H1 (cell line): Measurements from ENCODE around the gene YAF2. TPM values are rescaled to one million over a fixed set of nuclear protein-coding genes. Genes with fewer than 3 reads are reported as not detected.

Experiments used
- CTCF ChIA-PET: fragments of 300-600 bp; sonication (Branson Sonifier 250); formaldehyde crosslinking; loops from one replicate; lab custom pipeline; 2021; ENCODE audit not compliant: partially characterized antibody; lab: Charles Lee
- POLR2A ChIA-PET: fragments of 300-600 bp; sonication (Branson Sonifier 250); formaldehyde crosslinking; loops from one replicate; lab custom pipeline; 2021; ENCODE audit warnings: inconsistent platforms; ENCODE audit not compliant: partially characterized antibody; lab: Charles Lee
- DNase-seq, 2 experiments: peaks; one replicate each; pipeline versions ENCODE4 v3.0.0 to v3.0.0-alpha.2; 2010 to 2022; ENCODE audit warnings: low spot score in 2 of 2, low read depth in 1 of 2, mixed read lengths in 1 of 2
- FAIRE-seq: peaks from 2 replicates; lab custom pipeline; 2011; peaks lifted over from hg19 to GRCh38; lab: Jason Lieb, UNC
- H2AFZ ChIP-seq: 2 replicates; pipeline ENCODE4 v1.8.1; 2012; ENCODE audit warnings: low read length, inconsistent platforms
- H2AK5ac ChIP-seq: 2 replicates; pipeline ENCODE4 v1.6.1; 2013; ENCODE audit warnings: low read depth, low read length
- H2BK120ac ChIP-seq: replicated peaks from 2 replicates; pipeline ENCODE3; 2013; ENCODE audit warnings: low read depth, low read length, inconsistent platforms
- H2BK12ac ChIP-seq: 2 replicates; pipeline ENCODE4 v1.6.1; 2013; ENCODE audit warnings: low read depth, low read length
- H2BK15ac ChIP-seq: 2 replicates; pipeline ENCODE4 v1.6.1; 2013; ENCODE audit warnings: low read length
- H2BK20ac ChIP-seq: 2 replicates; pipeline ENCODE4 v1.6.1; 2013; ENCODE audit warnings: low read length
- H2BK5ac ChIP-seq: 2 replicates; pipeline ENCODE4 v1.6.1; 2013; ENCODE audit warnings: low read depth, low read length
- H3K14ac ChIP-seq: 2 replicates; pipeline ENCODE4 v1.6.1; 2013; ENCODE audit warnings: inconsistent platforms; ENCODE audit not compliant: insufficient read length
- H3K18ac ChIP-seq: 2 replicates; pipeline ENCODE4 v1.6.1; 2013; ENCODE audit warnings: low read length; ENCODE audit errors: extremely low read depth
- H3K23ac ChIP-seq: 2 replicates; pipeline ENCODE4 v1.6.1; 2013; ENCODE audit warnings: inconsistent platforms; ENCODE audit not compliant: insufficient read length
- H3K23me2 ChIP-seq: 2 replicates; pipeline ENCODE4 v1.6.1; 2013; ENCODE audit warnings: low read depth, low read length
- H3K27ac ChIP-seq: 2 replicates; pipeline ENCODE4 v1.6.1; 2011; ENCODE audit warnings: low read depth, low read length, inconsistent platforms
- H3K27me3 ChIP-seq, 4 experiments: replicated peaks in 1 of 4; 1 replicate in 1 of 4; 2 replicates in 3 of 4; pipeline versions ENCODE4 v1.6.1 to v1.8.1; 2011 to 2013; ENCODE audit warnings: low read length in 3 of 4, mild to moderate bottlenecking in 3 of 4, inconsistent platforms in 2 of 4, mixed read lengths in 2 of 4, moderate library complexity in 1 of 4; ENCODE audit not compliant: control insufficient read depth in 3 of 4, insufficient read depth in 3 of 4; ENCODE audit errors: extremely low read depth in 1 of 4
- H3K36me3 ChIP-seq, 4 experiments: 2 replicates each; pipeline versions ENCODE4 v1.6.1 to v1.8.1; 2011 to 2013; ENCODE audit warnings: mild to moderate bottlenecking in 4 of 4, low read length in 3 of 4, moderate library complexity in 2 of 4, control low read depth in 1 of 4, inconsistent platforms in 1 of 4; ENCODE audit not compliant: insufficient read depth in 4 of 4, control insufficient read depth in 2 of 4
- H3K4ac ChIP-seq: replicated peaks from 2 replicates; pipeline ENCODE3; 2013; ENCODE audit warnings: low read length, low read depth, mixed read lengths, inconsistent platforms; ENCODE audit not compliant: insufficient read length
- H3K4me1 ChIP-seq, 4 experiments: replicated peaks in 1 of 4; 1 replicate in 1 of 4; 2 replicates in 3 of 4; pipeline versions ENCODE4 v1.6.1 to v1.8.1; 2011 to 2013; ENCODE audit warnings: low read length in 3 of 4, inconsistent platforms in 2 of 4, mixed read lengths in 1 of 4; ENCODE audit not compliant: insufficient read depth in 4 of 4, control insufficient read depth in 3 of 4
- H3K4me2 ChIP-seq, 2 experiments: 2 replicates each; pipeline versions ENCODE4 v1.6.1 to v1.8.1; 2011 to 2013; ENCODE audit warnings: low read depth in 2 of 2, low read length in 2 of 2, control low read depth in 1 of 2, inconsistent platforms in 1 of 2, mild to moderate bottlenecking in 1 of 2; ENCODE audit not compliant: insufficient read depth in 1 of 2
- H3K4me3 ChIP-seq, 4 experiments: fragments of 200-600, 300-600 bp in 1 of 4; sonication (generic), shearing (Covaris generic), sonication (Bioruptor Twin) in 1 of 4; 2 replicates each; pipeline versions ENCODE4 v1.5.1 to v1.8.1; 2011 to 2016; ENCODE audit warnings: low read length in 4 of 4, low read depth in 3 of 4, control low read depth in 2 of 4, inconsistent platforms in 2 of 4, mild to moderate bottlenecking in 2 of 4, mixed read lengths in 1 of 4, moderate library complexity in 1 of 4; ENCODE audit not compliant: insufficient read depth in 2 of 4; ENCODE audit errors: extremely low read depth in 1 of 4
- H3K56ac ChIP-seq: replicated peaks from 2 replicates; pipeline ENCODE3; 2013; ENCODE audit warnings: low read depth, mild to moderate bottlenecking, mixed read lengths, low read length, inconsistent platforms; ENCODE audit not compliant: insufficient read length
- H3K79me1 ChIP-seq: 2 replicates; pipeline ENCODE4 v1.6.1; 2013; ENCODE audit warnings: low read depth, low read length, control low read depth
- H3K79me2 ChIP-seq, 2 experiments: 2 replicates each; pipeline versions ENCODE4 v1.6.1 to v1.8.1; 2012 to 2013; ENCODE audit warnings: low read length in 2 of 2, mild to moderate bottlenecking in 2 of 2, inconsistent platforms in 1 of 2; ENCODE audit not compliant: insufficient read depth in 2 of 2, control insufficient read depth in 1 of 2
- H3K9ac ChIP-seq, 4 experiments: replicated peaks in 1 of 4; 1 replicate in 1 of 4; 2 replicates in 3 of 4; pipeline versions ENCODE4 v1.6.1 to v1.8.1; 2011 to 2013; ENCODE audit warnings: low read depth in 3 of 4, low read length in 3 of 4, control low read depth in 2 of 4, mild to moderate bottlenecking in 2 of 4, moderate library complexity in 2 of 4, inconsistent platforms in 1 of 4; ENCODE audit errors: extremely low read depth in 1 of 4
- H3K9me3 ChIP-seq, 2 experiments: 2 replicates each; pipeline versions ENCODE4 v1.6.1 to v1.8.1; 2012 to 2013; ENCODE audit warnings: mild to moderate bottlenecking in 2 of 2, moderate library complexity in 2 of 2, control low read depth in 1 of 2, inconsistent platforms in 1 of 2, low read depth in 1 of 2, low read length in 1 of 2, mixed read lengths in 1 of 2; ENCODE audit not compliant: insufficient read depth in 2 of 2
- H4K20me1 ChIP-seq, 2 experiments: replicated peaks in 1 of 2; 2 replicates each; pipeline versions ENCODE3 to v1.8.1; 2011 to 2013; ENCODE audit warnings: inconsistent platforms in 2 of 2, low read length in 2 of 2, mild to moderate bottlenecking in 1 of 2; ENCODE audit not compliant: insufficient read depth in 2 of 2, control insufficient read depth in 1 of 2
- H4K5ac ChIP-seq: 2 replicates; pipeline ENCODE4 v1.6.1; 2013; ENCODE audit warnings: low read length, low read depth, mixed read lengths, inconsistent platforms; ENCODE audit not compliant: insufficient read length
- H4K8ac ChIP-seq: 2 replicates; pipeline ENCODE4 v1.8.0; 2013; ENCODE audit warnings: mild to moderate bottlenecking, moderate library complexity, low read length, inconsistent platforms; ENCODE audit not compliant: insufficient read depth; ENCODE audit errors: extremely low read depth
- H4K91ac ChIP-seq: replicated peaks from 2 replicates; pipeline ENCODE3; 2013; ENCODE audit warnings: low read length, mixed read lengths, inconsistent platforms; ENCODE audit not compliant: insufficient read length
- BACH1 ChIP-seq: IDR thresholded peaks from 2 replicates; pipeline ENCODE4 v1.6.1; 2012; ENCODE audit warnings: low read length, improper control_type of control experiment
- CBX5 ChIP-seq: fragments of 300-800, 300-1000 bp; sonication (generic); IDR thresholded peaks from 2 replicates; pipeline ENCODE4 v1.7.1; 2016; ENCODE audit warnings: antibody characterized with exemption, low read length, low read depth
- CBX8 ChIP-seq: fragments of 300-800, 300-1000 bp; sonication (generic); IDR thresholded peaks from 2 replicates; pipeline ENCODE4 v1.7.1; 2016; ENCODE audit warnings: low read depth, low read length, borderline replicate concordance
- CREB1 ChIP-seq: IDR thresholded peaks from 2 replicates; pipeline ENCODE4 v1.6.1; 2012; ENCODE audit warnings: inconsistent platforms
- FOSL1 ChIP-seq: IDR thresholded peaks from 2 replicates; pipeline ENCODE4 v1.6.1; 2011; ENCODE audit warnings: mild to moderate bottlenecking, low read depth, low read length, moderate library complexity; ENCODE audit not compliant: insufficient read depth
- POLR2AphosphoS5 ChIP-seq: IDR thresholded peaks from 2 replicates; pipeline ENCODE4 v1.6.1; 2011; ENCODE audit warnings: low read depth, low read length
- POU5F1 ChIP-seq: IDR thresholded peaks from 2 replicates; pipeline ENCODE4 v1.6.1; 2011; ENCODE audit warnings: low read depth, mild to moderate bottlenecking, low read length, moderate library complexity
- SUZ12 ChIP-seq: fragments of 200-600 bp; sonication (generic); IDR thresholded peaks from 2 replicates; pipeline ENCODE4 v1.6.1; 2012; ENCODE audit warnings: mild to moderate bottlenecking, inconsistent platforms, low read length, moderate library complexity, mixed read lengths
- TEAD4 ChIP-seq: IDR thresholded peaks from 2 replicates; pipeline ENCODE4 v1.6.1; 2012; ENCODE audit warnings: low read depth, low read length, inconsistent platforms, mixed read lengths
- WGBS, 2 experiments: shearing (Covaris generic) in 1 of 2; methylation state at CpG; one replicate each; pipeline versions ENCODE4 v1.1.6 to v1.1.7; 2013 to 2015; ENCODE audit warnings: low lambda C conversion rate in 2 of 2, mixed read lengths in 2 of 2, inconsistent platforms in 1 of 2, low coverage in 1 of 2, missing lambda C conversion rate in 1 of 2; ENCODE audit not compliant: insufficient replicate concordance in 2 of 2, insufficient coverage in 1 of 2, insufficient read length in 1 of 2; ENCODE audit errors: extremely low coverage in 1 of 2, missing lambda C conversion rate in 1 of 2; 5-methylcytosine and 5-hydroxymethylcytosine counted together
- polyA plus RNA-seq, 7 experiments: library from polyadenylated mRNA; depleted of rRNA in 3 of 7; stranded (reverse) in 5 of 7; unstranded in 2 of 7; fragments of >200 nt in 5 of 7; fragments of 200-250 nt in 2 of 7; gene quantifications; 1 replicate in 5 of 7; 2 replicates in 1 of 7; 4 replicates in 1 of 7; pipeline versions ENCODE4 v1.2.1 to v1.2.3, GENCODE V29; 2011 to 2013; ENCODE audit warnings: missing spikeins in 2 of 7, mixed read lengths in 2 of 7
- total RNA-seq: library from RNA; stranded (reverse); fragmentation: NEBNext Ultra II Directional; extraction: Animal tissue kit (Norgen Biotek cat#: 25700); gene quantifications from 2 replicates; pipeline ENCODE4 v1.2.1, GENCODE V29; 2021
- TF ChIP-seq, protein P1 (sequence below), 3 experiments: IDR thresholded peaks; 1 replicate in 2 of 3; 2 replicates in 1 of 3; pipeline versions ENCODE4 v1.5.1 to v1.6.1; 2011; ENCODE audit warnings: low read length in 3 of 3, mild to moderate bottlenecking in 3 of 3, inconsistent platforms in 2 of 3, low read depth in 1 of 3, moderate library complexity in 1 of 3; ENCODE audit not compliant: insufficient read depth in 1 of 3; ENCODE audit errors: control extremely low read depth in 1 of 3
- TF ChIP-seq, protein P2 (sequence below): IDR thresholded peaks from 2 replicates; pipeline ENCODE4 v1.6.1; 2012; ENCODE audit warnings: low read length, inconsistent platforms

YAF2 gene
- total and polyA plus RNA-seq, 2 of the 8 experiments (the other 6 are each of a cell fraction or from before 2014, with no cell fraction given), result 0.50 to 2.2 TPM

DNA sequence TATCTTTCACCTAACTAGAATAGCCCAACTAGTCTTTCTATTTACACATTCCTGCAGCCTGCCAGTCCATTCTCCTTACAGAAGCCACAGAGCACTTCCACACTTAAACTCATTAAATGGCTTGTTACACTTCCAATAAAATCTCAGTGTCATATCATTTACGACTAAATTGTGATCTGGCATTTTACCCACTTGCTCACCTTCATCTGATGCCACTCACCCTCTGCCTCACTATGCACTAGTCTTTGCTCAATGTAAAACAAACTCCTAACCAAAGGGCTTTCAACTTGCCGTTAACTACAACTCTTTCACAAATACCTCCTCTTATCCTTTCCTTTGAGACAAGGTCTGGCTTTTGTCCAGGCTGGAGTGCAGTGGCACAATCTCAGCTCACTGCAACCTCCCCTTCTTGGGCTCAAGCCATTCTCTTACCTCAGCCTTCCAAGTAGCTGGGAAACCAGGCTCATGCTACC, 24.1 kb downstream of the YAF2 start:
- POLR2A ChIA-PET, result no interaction called here
- H2BK12ac ChIP-seq, result no peak overlapping the region
- H2BK15ac ChIP-seq, result no peak overlapping the region
- no peaks in the 10 kb centered on the region for H3K4me1 ChIP-seq
- DNase-seq, result no peak
- H3K79me1 ChIP-seq, result no peaks in the 10 kb centered on the region
- H4K5ac ChIP-seq, result no peak overlapping the region
- FAIRE-seq, result no peak
- WGBS, 2 experiments, result 91% methylated on average over 2 of the region's 2 CpGs; no CpG with 5 or more reads in 1 of the 2 experiments
- H4K91ac ChIP-seq, result no peak overlapping the region
- no peak overlapping the region for H3K18ac ChIP-seq
- CTCF ChIA-PET, result no interaction called here
- H2BK120ac ChIP-seq, result no peak overlapping the region
- H2BK5ac ChIP-seq, result no peak overlapping the region
- H3K27ac ChIP-seq, result no peak overlapping the region
- no peak overlapping the region for H3K14ac ChIP-seq
- H4K8ac ChIP-seq, result no peak overlapping the region
- no peak overlapping the region for H2BK20ac ChIP-seq
- no peaks in the 10 kb centered on the region for H3K27me3 ChIP-seq
- no peak overlapping the region for H3K4me3 ChIP-seq
- H3K23me2 ChIP-seq, result no peaks in the 10 kb centered on the region; the same call in 1 of the 2 replicates
- no peaks in the 10 kb centered on the region for H3K79me2 ChIP-seq
- H3K4me2 ChIP-seq, result no peak overlapping the region
- no peak overlapping the region; a peak in 1 of 7 replicates for H3K9ac ChIP-seq
- no peaks in the 10 kb centered on the region for H4K20me1 ChIP-seq
- no peak overlapping the region for H3K4ac ChIP-seq
- H3K56ac ChIP-seq, result no peak overlapping the region
- no peak overlapping the region for H3K23ac ChIP-seq
- H2AFZ ChIP-seq, result no peak overlapping the region
- no peaks in the 10 kb centered on the region for H3K36me3 ChIP-seq
- H3K9me3 ChIP-seq, result no peaks in the 10 kb centered on the region
- no peak overlapping the region for H2AK5ac ChIP-seq
- no peak for TF ChIP-seq CREB1
- no peak for TF ChIP-seq POLR2AphosphoS5
- no peak for TF ChIP-seq BACH1
- no peak for TF ChIP-seq CBX8
- no peak for TF ChIP-seq TEAD4
- TF ChIP-seq SUZ12, result no peak
- no peak for TF ChIP-seq POU5F1
- no peak for TF ChIP-seq CBX5
- TF ChIP-seq, protein P1, sequence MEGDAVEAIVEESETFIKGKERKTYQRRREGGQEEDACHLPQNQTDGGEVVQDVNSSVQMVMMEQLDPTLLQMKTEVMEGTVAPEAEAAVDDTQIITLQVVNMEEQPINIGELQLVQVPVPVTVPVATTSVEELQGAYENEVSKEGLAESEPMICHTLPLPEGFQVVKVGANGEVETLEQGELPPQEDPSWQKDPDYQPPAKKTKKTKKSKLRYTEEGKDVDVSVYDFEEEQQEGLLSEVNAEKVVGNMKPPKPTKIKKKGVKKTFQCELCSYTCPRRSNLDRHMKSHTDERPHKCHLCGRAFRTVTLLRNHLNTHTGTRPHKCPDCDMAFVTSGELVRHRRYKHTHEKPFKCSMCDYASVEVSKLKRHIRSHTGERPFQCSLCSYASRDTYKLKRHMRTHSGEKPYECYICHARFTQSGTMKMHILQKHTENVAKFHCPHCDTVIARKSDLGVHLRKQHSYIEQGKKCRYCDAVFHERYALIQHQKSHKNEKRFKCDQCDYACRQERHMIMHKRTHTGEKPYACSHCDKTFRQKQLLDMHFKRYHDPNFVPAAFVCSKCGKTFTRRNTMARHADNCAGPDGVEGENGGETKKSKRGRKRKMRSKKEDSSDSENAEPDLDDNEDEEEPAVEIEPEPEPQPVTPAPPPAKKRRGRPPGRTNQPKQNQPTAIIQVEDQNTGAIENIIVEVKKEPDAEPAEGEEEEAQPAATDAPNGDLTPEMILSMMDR (IDR thresholded peaks at IDR 0.05; ENCODE audit: control extremely low read depth in 1 of 3, insufficient read depth in 1 of 3, low read depth in 1 of 3, low read length in 3 of 3), result no peak
- no peak for TF ChIP-seq FOSL1
- TF ChIP-seq, protein P2, sequence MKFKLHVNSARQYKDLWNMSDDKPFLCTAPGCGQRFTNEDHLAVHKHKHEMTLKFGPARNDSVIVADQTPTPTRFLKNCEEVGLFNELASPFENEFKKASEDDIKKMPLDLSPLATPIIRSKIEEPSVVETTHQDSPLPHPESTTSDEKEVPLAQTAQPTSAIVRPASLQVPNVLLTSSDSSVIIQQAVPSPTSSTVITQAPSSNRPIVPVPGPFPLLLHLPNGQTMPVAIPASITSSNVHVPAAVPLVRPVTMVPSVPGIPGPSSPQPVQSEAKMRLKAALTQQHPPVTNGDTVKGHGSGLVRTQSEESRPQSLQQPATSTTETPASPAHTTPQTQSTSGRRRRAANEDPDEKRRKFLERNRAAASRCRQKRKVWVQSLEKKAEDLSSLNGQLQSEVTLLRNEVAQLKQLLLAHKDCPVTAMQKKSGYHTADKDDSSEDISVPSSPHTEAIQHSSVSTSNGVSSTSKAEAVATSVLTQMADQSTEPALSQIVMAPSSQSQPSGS, result no peak
